ENCODE results near the gene CMC1.
A peak's percentile ranks its signal among the peaks of the same experiment; 100 is the strongest.
"Not testable (repeated sequence)": the region's sequence is repeated elsewhere in the genome, so short reads cannot be mapped to it uniquely, and the experiment has no call there.

Gene CMC1

DNA sequence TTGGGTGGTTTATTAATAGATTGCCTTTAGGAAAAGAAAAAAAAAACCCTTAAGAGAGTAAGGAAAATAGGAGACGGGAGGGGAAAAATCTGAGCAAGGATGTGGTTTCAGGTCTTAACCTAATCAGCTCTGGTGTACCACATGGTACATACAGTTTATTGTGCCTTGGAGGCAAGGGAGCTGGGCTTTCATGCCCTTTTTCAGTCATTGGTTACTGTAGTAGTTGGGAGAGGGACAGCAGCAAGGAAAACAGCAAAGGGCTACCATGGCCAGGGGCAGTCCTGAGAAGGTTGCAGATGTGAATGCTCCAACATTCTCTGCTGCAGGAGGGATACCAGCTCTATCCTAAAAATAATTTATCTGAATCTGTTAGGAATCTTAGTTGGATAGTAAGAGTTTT, 5.9 kb downstream of the CMC1 start:
- no peak for DNase-seq

DNA sequence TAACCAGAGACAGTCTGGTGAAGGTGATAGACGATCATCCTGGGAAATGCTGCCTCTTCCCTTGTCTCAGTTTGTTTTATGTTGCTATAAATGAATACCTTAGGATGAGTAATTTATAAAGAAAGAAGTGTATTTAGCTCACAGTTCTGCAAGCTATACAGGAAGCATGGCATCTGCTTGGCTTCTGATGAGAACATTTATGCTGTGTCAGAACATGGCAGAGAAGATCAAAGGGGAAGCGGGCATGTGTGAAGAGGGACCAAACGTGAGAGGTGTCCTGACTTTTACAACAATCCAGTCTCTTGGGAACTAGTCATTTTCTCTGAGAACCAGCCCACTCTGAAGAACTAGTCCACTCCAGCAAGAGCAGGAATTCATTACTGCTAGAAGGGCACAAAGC, 9.6 kb downstream of the CMC1 start:
- no peak for DNase-seq

DNA sequence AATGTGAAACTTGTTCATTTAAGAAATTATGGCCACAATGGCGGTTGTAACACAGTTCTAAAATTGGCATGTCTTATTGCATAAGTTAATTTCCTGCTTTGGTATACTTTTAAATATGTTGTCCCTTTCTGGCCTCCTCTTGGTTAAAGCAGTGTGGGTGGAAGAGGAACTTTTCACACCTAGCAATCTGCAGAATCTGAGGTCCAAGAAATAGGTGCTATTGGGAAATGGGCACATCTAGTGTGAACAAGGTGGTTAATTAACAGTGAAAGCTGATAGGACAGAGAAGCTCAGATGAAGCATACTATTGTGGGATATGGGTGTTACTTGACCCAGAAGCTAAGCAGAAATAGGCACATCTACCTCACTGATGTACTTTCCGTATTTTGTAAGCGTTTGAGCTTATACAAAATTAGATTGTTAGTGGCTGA, 10.6 kb downstream of the CMC1 start:
- no peak for DNase-seq

DNA sequence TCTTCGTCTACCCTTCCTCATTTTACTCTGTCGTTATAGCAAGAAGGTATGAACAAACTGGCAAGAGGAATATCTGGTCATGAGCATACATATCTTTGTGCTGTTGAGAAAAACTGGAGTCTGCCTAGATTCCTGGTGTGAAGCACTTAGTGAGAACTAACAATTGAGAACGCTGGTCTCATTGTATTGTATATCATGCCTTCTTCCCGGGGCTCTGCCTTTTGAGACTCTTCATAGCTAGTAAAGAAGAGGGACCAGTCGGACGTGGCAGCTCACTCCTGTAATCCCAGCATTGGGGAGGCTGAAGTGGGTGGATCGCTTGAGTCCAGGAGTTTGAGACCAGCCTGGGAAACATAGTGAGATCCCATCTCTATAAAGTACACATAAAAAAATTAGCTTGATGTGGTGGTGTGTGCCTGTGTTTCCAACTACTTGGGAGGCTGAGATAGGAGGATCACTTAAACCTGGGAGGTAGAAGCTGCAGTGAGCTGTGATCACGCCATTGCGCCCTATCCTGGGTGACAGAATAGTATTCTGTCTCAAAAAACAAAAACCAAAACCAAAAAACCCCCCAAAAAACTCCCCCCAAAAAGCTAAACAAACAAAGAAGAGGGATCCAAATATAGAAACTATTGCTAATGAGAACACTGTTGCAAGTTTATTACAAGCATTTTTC, 11.8 kb downstream of the CMC1 start:
- DNase-seq, result no peak

DNA sequence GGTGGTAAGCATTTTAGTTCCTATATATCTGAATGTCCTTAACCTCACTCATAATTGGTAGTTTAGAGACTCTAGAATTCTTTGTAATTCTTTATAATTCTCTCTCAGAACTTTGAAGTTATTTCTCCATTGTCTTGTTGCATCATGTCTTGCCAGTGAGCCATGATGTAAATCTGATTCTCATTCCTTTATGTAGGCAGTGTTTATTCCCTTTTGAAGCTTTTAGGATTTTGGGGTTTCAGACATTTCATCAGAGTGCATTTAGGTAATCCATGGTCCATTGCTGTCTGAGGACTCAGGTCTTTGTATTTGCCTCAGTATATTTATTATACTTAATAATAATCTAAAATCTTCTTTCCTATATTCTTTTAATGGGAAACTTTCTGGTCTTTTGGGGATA, 20.6 kb downstream of the CMC1 start:
- no peak for DNase-seq

DNA sequence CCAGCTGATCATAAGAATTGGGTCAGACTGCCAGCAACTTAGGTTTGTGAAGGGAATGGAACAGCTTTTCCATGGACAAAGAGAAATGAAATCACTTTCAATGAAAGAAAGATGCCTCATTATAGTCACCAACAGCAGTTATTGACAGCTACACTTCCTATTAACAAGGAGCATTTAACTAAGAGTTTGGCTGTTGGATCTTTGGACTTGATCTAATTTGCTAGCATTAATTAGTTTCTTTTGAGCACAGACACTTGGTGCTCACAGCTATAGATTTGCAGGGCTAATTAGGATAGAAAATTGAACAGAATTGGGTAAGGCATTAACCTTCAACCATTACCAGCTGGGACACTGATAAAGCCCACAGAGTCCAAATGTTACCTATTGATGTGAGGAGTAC, 24.2 kb downstream of the CMC1 start:
- DNase-seq, result no peak

DNA sequence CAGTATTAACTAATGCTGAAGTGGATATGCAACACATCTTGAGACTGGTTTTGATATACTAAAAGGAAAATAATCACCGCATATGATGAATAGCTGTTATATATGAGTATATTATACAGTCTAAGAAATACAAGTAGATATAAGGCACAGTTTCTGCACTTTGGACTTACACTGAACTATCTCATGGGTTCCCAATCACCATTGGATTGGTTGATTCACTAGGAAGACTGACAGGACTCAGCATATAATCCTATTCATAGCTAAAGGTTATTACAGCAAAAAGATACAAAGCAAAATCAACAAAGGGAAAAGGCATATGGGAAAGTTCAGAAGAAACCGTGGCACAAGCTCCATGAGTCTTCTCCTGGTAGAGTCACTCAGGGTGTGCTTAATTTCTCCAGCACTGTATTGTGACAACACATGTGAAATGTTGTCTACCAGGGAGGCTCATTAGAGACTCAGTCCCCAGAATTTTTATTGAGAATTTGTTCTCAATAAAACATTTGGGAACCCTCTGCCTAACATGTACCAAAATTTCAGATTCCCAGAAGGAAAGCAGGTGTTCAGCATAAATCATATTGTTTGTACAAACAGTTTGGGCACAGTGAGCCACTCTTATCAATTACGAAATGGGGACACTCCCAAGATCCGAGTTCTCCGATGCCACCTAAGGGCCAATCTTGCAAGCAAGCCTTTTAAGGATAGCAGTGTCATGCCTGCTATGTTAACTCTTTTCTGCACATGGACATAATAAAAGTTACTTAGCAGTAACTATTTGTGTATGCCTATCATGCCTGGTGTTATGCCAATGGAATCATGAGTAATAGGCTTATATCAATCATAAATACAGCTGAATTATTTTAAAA, 26.8 kb downstream of the CMC1 start:
- no peak for DNase-seq

DNA sequence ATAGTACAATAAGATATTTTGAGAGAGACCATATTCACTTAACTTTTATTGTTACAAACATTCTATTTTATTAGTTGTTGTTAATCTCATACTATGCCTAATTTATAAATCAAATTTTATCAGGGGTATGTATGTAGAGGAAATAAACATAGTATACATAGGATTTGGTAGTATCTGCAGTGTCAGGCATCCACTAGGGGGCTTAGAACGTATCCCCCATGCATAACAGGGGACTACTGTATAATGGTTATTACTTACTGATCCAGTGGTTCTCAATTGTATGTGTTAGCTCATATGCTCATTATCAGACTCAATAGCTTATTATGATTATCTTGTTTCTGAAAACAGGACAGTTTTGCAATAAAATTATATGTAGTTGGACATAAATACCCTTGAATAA, 27.6 kb downstream of the CMC1 start:
- no peak for DNase-seq

DNA sequence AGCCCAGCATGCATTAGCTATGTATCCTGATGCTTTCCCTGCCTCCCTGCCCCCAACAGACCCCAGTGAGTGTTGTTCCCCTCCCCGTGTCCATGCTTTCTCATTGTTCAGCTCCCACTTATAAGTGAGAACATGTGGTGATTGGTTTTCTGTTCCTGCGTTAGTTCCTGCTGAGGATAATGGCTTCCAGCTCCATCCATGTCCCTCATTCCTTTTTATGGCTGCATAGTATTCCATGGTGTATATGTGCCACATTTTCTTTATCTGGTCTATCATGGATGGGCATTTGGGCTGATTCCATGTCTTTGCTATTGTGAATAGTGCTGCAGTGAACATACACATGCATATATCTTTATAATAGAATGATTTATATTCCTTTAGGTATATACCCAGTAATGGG, 28.5 kb downstream of the CMC1 start:
- not testable (repeated sequence) for DNase-seq

DNA sequence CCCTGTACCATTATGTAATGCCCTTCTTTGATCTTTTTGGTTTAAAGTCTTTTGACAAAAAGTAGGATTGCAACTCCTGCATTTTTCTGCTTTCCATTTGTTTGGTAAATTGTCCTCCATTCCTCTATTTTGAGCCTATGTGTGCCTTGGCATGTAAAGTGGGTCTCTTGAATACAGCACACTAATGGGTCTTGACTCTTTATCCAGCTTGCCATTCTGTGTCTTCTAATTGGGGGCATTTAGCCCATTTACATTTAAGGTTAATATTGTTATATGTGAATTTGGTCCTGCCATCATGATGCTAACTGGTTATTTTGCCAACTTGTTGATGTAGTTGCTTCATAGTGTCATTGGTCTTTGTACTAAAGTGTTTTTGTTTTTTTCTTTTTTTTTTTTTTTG, 32.4 kb downstream of the CMC1 start:
- DNase-seq, result no peak

DNA sequence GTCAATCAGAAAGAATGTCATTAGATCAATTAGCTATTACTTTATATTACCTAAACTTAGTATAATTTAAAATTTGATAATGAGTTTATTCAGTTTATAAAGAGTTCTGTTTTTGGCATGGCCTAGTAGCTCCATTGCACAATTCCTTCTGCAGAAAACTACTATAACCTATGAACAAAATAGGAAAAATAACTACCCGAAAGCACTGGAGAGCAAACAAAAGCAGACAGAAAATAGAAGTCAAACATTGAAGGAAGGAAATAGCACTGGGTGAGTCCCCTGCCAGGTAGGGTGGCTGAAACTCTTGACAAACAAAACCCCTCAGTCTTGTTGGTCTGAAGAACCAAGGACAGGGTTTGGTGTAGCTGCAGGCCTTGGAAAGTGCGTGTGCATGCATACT, 37.5 kb downstream of the CMC1 start:
- no peak for DNase-seq

DNA sequence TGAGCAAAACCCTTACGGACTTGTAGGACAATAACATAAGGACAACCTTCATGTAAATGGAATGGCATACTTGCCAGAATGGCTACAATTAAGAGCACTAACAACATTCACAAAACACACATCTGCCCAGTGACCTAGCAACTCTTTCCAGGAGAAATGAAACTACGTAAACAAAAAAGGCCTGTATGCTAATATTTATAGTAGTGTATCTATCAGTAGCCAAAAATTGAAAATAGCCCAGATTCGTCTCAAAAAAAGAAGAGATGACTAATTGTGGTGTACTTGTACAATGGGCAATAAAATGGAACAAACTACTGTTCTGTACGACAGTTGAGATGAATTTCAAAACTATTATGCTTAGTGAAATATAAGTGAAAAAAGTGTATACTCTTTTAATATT, 38.4 kb downstream of the CMC1 start:
- no peak for DNase-seq

DNA sequence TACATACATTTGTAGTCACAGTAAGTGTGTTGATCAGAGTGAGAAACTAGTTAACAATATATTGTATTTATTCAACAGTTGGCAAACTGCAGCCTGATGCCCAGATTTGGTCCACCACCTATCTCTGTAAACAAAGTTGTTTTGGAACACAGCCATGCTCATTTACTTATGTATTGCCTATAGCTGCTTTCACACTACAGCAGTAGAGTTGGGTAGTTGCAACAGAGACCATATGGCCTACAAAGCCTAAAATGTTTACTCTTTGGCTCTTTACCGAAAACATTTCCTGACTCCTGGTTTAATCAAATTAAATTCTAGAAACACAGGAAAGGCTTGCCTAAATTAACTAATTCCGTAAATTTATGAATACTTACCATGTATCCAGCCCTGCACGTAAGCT, 39.4 kb downstream of the CMC1 start:
- DNase-seq, result no peak

DNA sequence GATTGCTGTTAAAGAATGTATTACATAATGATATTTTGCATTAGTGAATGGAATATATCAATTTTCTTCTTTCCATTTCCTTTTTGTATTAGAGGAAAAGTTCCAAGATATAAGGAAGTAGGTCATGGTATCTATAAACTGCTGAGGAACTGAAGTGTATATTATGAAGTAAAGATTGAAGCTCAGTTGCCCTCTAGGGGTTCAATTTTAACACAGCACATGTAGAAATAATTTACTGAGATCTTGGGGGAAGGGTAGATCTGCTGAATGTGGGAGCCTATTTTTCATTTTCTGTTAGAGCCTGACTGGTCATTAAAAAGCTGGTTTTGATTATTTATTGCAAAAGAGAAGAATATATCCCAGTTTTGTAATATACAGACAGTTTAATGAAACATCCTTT, 45.2 kb downstream of the CMC1 start:
- peak; percentile 31 for DNase-seq

DNA sequence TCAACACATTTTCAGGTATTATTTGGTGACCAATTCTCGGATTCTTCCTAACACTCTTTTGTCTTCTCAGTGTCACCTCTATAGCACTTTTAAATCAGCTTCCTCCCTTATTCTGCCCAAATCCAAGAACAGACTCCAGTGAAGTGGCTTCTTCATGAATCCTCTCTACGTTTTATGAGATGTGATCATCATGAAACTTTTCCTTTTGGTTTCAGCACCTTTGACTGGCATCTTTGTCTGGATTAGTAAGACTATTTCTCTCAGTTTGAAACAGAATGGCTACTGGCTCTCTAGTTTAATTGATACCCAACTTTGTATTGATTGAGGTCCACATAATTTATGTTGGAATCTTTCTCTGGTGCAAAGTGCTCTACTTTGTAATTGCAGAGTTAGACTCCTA, 45.6 kb downstream of the CMC1 start:
- no peak for DNase-seq

DNA sequence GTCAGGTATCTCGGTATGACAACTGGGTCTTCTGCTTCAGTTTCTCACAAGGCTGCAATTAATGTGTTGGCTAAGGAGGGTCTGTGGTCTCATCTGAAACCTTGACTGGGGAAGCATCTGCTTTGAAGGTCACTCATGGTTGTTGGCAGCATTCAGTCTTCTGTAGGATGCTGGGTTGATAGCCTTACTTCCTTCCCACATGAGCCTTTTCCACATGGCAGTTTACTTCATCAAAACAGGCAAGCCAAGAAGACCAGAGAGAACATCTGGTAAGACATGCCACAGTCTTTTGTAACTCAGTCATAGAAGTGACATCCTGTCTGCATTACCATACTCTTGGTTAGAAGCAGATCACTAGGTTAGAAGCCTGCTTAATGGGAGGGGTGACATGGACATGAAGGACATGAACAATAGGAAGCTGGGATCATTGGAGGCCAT, 49.5 kb downstream of the CMC1 start:
- no peak for DNase-seq

DNA sequence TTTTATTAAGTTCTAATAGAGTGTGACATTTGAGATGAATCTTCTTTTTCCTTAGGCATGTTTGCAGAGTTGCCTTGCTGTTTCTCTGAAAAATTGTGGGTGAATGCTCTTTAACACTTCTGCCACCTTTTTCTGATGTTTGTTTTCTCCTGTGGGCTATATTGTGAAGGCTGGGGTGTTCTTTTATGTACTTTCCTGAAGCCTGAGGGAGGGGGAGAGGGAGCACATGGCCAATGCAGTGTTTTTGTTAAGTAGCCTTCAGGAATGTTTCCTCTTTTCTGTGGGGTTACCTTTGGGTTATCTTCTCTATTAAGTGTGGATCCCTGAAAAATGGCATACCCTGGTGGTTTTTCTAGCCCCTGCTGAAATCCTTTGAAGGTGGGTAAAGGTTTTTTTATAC, 50.2 kb downstream of the CMC1 start:
- DNase-seq, result no peak

DNA sequence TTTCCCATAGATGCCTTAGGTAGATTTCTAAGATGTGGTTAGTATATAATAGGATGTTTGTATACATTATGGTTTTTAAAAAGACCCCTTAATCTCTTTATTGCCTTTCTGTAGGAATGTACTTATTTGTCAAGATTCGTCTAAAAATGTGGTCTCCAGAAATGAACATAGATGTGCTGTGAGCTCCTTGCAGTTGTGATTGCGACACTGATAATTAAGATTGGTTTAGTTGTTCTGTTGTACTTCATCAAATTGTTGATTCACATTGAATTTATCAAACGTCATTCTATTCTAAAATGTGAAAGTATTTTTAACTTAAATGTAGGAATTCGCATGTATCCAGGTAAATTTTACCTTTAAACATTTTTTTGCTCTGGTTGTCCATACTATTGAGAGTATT, 51.2 kb downstream of the CMC1 start:
- no peak for DNase-seq

DNA sequence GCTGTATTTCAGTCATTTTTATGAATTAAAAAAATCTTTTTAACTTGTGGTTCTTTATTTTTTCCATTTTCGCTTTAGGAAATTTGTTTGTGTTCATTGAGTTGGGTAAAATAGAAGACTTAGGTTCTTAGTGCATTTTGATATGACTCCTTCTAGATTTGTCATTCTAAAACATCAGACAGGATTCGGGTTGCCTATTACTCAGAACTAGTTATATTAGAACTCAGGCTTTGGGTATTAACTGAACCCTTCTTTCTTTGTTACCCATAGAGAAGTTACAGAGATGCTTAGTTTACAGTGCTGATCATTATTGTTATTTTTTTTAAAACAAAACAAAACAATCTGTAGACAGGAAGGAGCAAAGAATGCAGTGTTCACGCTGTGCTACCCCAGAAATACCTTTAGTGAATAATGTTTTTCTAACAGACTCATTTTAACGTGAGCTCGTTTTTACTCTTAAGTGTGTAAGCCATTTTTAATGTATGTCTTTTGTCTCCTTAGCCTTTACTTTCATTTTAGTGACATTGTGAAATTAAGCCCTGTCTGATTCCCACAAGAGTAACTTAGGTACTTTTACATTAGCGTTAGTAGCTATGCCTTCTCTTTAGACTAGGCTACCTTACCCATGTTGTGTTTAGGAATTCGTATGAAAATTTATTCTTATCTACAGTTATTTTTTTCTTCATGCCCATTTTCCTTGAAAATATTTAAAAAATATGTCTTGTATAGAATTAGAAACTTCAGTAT, 53.4 kb downstream of the CMC1 start:
- no peak for DNase-seq

DNA sequence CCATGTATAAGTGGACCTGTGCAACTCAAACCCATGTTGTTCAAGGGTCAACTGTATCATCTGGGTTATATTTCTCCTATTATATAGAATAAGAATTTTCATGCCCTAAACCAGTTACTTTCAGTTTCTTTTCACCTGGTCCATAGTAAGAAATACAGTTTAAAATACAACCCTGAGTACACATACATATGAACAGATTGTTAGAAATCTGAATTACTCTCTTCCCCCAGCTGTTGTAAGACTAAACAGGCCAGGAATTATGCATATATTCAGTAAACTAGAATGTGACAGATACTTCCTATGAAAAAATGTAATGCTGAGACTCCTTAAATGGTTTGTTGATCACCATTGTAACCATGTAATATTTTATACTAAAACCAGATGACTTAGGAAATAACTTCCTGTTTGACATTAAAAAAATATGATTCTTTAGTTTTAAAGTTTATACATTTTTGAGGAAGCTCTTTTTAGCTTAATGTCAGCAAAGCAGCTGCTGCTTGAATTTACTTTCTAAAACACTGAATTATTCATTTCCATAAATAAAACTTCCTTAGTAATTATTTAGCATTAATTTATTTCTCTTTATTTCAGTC, 54.6 kb downstream of the CMC1 start:
- DNase-seq, result no peak

DNA sequence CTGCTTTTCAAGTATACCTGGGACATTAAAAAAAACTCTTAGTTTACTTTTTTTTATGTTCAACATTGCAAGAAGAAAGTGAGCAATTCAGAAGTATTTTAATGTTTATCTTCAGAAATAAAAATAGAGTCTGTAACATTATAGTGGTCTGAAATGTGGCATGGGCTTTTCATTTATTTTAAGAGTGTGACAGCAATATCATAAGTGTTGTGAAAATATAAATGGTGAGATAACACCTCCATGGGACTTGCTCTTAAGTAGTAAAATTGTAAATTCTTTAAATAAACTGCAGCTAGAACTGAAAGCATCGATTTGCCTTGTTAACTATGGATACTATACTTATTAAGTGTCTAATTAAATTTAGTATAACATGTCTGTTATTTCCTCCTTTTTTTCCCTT, 58.3 kb downstream of the CMC1 start:
- no peak for DNase-seq

DNA sequence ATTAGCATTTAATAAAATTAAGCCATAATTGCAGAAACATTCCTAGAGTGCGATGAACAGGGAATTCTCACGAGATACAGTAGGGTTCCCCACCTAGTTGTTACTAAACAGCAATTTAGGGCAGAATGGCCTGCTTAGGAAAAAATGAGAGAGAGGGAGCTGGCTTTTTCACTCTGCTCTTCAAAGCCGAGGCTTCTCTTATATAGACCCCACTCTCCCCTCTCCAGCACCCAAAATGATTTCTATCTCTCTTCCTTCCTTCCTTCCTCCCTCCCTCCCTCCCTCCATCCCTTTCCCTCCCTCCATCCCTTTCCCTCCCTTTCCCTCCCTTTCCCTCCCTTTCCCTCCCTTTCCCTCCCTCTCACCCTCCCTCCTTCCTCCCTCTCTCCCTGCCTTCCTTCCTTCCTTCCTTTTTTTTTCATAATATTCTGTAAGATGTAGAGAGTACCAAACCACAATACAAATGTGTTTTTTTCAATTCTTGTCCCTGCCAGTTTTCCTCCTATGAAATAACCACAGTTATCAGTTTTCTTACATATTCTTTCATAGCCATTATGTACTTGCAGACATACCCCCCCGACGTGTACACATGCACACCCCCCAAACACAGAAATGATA, 59.0 kb downstream of the CMC1 start:
- DNase-seq, result no peak

DNA sequence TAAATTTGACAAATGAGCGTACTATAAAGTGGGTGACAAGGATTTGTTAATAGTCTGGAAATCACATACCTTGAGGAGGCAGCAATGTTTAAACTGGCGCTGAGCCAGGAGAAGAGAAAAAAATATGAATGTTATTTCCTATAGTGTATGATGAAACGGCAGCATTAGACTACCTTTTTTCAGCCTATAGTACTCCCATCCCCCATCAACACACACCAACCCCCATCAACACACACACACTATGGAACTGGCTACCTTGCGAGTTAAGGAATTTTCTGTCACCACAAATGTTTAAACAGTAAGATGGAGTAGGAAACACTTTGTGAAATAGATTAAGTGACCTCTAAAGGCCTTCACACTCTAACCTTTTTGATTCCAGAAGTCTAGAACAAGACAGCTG, 60.3 kb downstream of the CMC1 start:
- no peak for DNase-seq
